Osteoblast (primary cell): ENCODE data around the gene GCH1. TPM values are rescaled to one million over a fixed set of nuclear protein-coding genes. Genes with fewer than 3 reads are reported as not detected.

Experiments used
- DNase-seq: peaks from one replicate; pipeline ENCODE4 v3.0.0; 2011; ENCODE audit warnings: low spot score, mixed read lengths; ENCODE audit not compliant: insufficient read length; ENCODE audit errors: missing footprints
- H2AFZ ChIP-seq: 2 replicates; pipeline ENCODE4 v1.6.0; 2011; ENCODE audit warnings: mild to moderate bottlenecking, low read length
- H3K27ac ChIP-seq: 2 replicates; pipeline ENCODE4 v1.5.1; 2011; ENCODE audit warnings: mild to moderate bottlenecking, low read depth, low read length, moderate library complexity
- H3K27me3 ChIP-seq: 2 replicates; pipeline ENCODE4 v1.6.0; 2012; ENCODE audit warnings: mild to moderate bottlenecking, control low read depth, inconsistent platforms, low read length, moderate library complexity; ENCODE audit not compliant: insufficient read depth
- H3K36me3 ChIP-seq: 2 replicates; pipeline ENCODE4 v1.5.1; 2011; ENCODE audit warnings: mild to moderate bottlenecking, low read length, control low read depth, moderate library complexity; ENCODE audit not compliant: insufficient read depth
- H3K4me1 ChIP-seq: 2 replicates; pipeline ENCODE4 v1.5.1; 2011; ENCODE audit warnings: mild to moderate bottlenecking, low read length, control low read depth, moderate library complexity; ENCODE audit not compliant: insufficient read depth
- H3K4me2 ChIP-seq: 2 replicates; pipeline ENCODE4 v1.6.0; 2011; ENCODE audit warnings: mild to moderate bottlenecking, low read length; ENCODE audit not compliant: insufficient read depth
- H3K4me3 ChIP-seq: fragments of 200-600 bp; sonication (generic); 3 replicates; pipeline ENCODE4 v1.5.1; 2012; ENCODE audit warnings: mild to moderate bottlenecking, low read length, inconsistent platforms; ENCODE audit not compliant: insufficient read depth
- H3K79me2 ChIP-seq: 2 replicates; pipeline ENCODE4 v1.6.0; 2012; ENCODE audit warnings: mild to moderate bottlenecking, low read length, control low read depth, inconsistent platforms; ENCODE audit not compliant: insufficient read depth
- H3K9me3 ChIP-seq: 2 replicates; pipeline ENCODE4 v1.5.1; 2011; ENCODE audit warnings: low read depth, low read length, control low read depth
- H4K20me1 ChIP-seq: 2 replicates; pipeline ENCODE4 v1.6.0; 2012; ENCODE audit warnings: mild to moderate bottlenecking, low read length, control low read depth; ENCODE audit not compliant: insufficient read depth
- CTCF ChIP-seq: IDR thresholded peaks from 2 replicates; pipeline ENCODE4 v1.5.1; 2011; ENCODE audit warnings: mild to moderate bottlenecking, low read depth, low read length, moderate library complexity; ENCODE audit errors: extremely low read depth
- total RNA-seq: library from RNA; depleted of rRNA; stranded (reverse); fragments of >200 nt; gene quantifications from 2 replicates; pipeline ENCODE4 v1.2.3, GENCODE V29; 2012

Gene GCH1
- total RNA-seq, 1 donor: 3.3 TPM

- H3K36me3 ChIP-seq: no peaks in the 10 kb centered on the region
- H3K79me2 ChIP-seq: no peaks in the 10 kb centered on the region
- DNase-seq: no peak
- H3K4me2 ChIP-seq: peak overlapping the region; percentile 83
- H3K4me3 ChIP-seq: peak overlapping the region; percentile 65
- no peak for TF ChIP-seq CTCF
- peak overlapping the region; percentile 67 for H2AFZ ChIP-seq
- H3K27me3 ChIP-seq: no peaks in the 10 kb centered on the region
- peak overlapping the region; percentile 74 for H3K27ac ChIP-seq
- peaks cover 8% of the 10 kb centered on the region for H3K4me1 ChIP-seq
- H3K9me3 ChIP-seq: no peaks in the 10 kb centered on the region
- H4K20me1 ChIP-seq: no peaks in the 10 kb centered on the region
Measured at GRCh38 chr14:54882521-54882920, 20.1 kb downstream of the GCH1 start.

GRCh38 chr14:54881761-54882401 lies 20.7 kb downstream of the GCH1 start:
- Histone ChIP-seq H3K4me1 (peaks cover 8% of the 10 kb centered on the region), H3K9me3 (no peaks in the 10 kb centered on the region), H3K4me2 (peak overlapping the region; percentile 83), H3K27me3 (no peaks in the 10 kb centered on the region), H3K4me3 (peak overlapping the region; percentile 65), H3K36me3 (no peaks in the 10 kb centered on the region), H3K27ac (peak overlapping the region; percentile 74), H4K20me1 (no peaks in the 10 kb centered on the region), H3K79me2 (no peaks in the 10 kb centered on the region), H2AFZ (peak overlapping the region; percentile 78)
- no peak for TF ChIP-seq CTCF
- peak; percentile 84 for DNase-seq

GRCh38 chr14:54881235-54881760 lies 21.3 kb downstream of the GCH1 start:
- peak; percentile 71 for DNase-seq
- peak overlapping the region; percentile 83 for H3K4me2 ChIP-seq

More at GRCh38 chr14:54881235-54881760, 21.3 kb downstream of the GCH1 start:
- H2AFZ ChIP-seq: peak overlapping the region; percentile 78
- no peak for TF ChIP-seq CTCF
- no peaks in the 10 kb centered on the region for H3K27me3 ChIP-seq
- peaks cover 8% of the 10 kb centered on the region for H3K4me1 ChIP-seq
- H3K9me3 ChIP-seq: no peaks in the 10 kb centered on the region
- H3K4me3 ChIP-seq: peak overlapping the region; percentile 65
- H3K27ac ChIP-seq: peak overlapping the region; percentile 74
- no peaks in the 10 kb centered on the region for H3K79me2 ChIP-seq
- no peaks in the 10 kb centered on the region for H3K36me3 ChIP-seq
- H4K20me1 ChIP-seq: no peaks in the 10 kb centered on the region
